Ishikawa (cell line): ENCODE measurements around the gene SDR42E2.

Source experiments
- CEBPB ChIP-seq: IDR thresholded peaks from 2 replicates; pipeline ENCODE4 v1.6.1; 2012
- RAD21 ChIP-seq: IDR thresholded peaks from 2 replicates; pipeline ENCODE4 v1.6.1; 2012; ENCODE audit warnings: low read depth
- TAF1 ChIP-seq: IDR thresholded peaks from 2 replicates; pipeline ENCODE4 v1.6.1; 2012; ENCODE audit warnings: low read depth, mild to moderate bottlenecking
- USF1 ChIP-seq: IDR thresholded peaks from 2 replicates; pipeline ENCODE4 v1.6.1; 2012
- YY1 ChIP-seq: IDR thresholded peaks from 2 replicates; pipeline ENCODE4 v1.6.1; 2012; ENCODE audit warnings: low read depth
- TF ChIP-seq, protein P1 (sequence below): IDR thresholded peaks from 2 replicates; pipeline ENCODE4 v1.6.1; 2012; ENCODE audit warnings: low read depth, mild to moderate bottlenecking

- TF ChIP-seq, protein P1, sequence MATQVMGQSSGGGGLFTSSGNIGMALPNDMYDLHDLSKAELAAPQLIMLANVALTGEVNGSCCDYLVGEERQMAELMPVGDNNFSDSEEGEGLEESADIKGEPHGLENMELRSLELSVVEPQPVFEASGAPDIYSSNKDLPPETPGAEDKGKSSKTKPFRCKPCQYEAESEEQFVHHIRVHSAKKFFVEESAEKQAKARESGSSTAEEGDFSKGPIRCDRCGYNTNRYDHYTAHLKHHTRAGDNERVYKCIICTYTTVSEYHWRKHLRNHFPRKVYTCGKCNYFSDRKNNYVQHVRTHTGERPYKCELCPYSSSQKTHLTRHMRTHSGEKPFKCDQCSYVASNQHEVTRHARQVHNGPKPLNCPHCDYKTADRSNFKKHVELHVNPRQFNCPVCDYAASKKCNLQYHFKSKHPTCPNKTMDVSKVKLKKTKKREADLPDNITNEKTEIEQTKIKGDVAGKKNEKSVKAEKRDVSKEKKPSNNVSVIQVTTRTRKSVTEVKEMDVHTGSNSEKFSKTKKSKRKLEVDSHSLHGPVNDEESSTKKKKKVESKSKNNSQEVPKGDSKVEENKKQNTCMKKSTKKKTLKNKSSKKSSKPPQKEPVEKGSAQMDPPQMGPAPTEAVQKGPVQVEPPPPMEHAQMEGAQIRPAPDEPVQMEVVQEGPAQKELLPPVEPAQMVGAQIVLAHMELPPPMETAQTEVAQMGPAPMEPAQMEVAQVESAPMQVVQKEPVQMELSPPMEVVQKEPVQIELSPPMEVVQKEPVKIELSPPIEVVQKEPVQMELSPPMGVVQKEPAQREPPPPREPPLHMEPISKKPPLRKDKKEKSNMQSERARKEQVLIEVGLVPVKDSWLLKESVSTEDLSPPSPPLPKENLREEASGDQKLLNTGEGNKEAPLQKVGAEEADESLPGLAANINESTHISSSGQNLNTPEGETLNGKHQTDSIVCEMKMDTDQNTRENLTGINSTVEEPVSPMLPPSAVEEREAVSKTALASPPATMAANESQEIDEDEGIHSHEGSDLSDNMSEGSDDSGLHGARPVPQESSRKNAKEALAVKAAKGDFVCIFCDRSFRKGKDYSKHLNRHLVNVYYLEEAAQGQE = no peak
- TF ChIP-seq CEBPB = no peak
- no peak for TF ChIP-seq USF1
- TF ChIP-seq RAD21 = no peak
- TF ChIP-seq YY1 = no peak
- no peak for TF ChIP-seq TAF1
Observed at GRCh38 chr16:22205577-22206012, 43.3 kb downstream of the SDR42E2 start.
